ENCODE measurements around the gene EEF1G.

GRCh38 chr11:62567018-62567633 is 6.6 kb downstream of the EEF1G start:
- TF ChIP-seq, protein P1, sequence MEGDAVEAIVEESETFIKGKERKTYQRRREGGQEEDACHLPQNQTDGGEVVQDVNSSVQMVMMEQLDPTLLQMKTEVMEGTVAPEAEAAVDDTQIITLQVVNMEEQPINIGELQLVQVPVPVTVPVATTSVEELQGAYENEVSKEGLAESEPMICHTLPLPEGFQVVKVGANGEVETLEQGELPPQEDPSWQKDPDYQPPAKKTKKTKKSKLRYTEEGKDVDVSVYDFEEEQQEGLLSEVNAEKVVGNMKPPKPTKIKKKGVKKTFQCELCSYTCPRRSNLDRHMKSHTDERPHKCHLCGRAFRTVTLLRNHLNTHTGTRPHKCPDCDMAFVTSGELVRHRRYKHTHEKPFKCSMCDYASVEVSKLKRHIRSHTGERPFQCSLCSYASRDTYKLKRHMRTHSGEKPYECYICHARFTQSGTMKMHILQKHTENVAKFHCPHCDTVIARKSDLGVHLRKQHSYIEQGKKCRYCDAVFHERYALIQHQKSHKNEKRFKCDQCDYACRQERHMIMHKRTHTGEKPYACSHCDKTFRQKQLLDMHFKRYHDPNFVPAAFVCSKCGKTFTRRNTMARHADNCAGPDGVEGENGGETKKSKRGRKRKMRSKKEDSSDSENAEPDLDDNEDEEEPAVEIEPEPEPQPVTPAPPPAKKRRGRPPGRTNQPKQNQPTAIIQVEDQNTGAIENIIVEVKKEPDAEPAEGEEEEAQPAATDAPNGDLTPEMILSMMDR (IDR thresholded peaks at IDR 0.05): no peak
- TF ChIP-seq POLR2A (IDR thresholded peaks at IDR 0.05): no peak
